ENCODE measurements around the gene MOV10. TPM values are rescaled to one million over a fixed set of nuclear protein-coding genes. Genes with fewer than 3 reads are reported as not detected.

Gene MOV10
- total RNA-seq, 1 donor from 2014 or later, result 47.5 TPM

DNA sequence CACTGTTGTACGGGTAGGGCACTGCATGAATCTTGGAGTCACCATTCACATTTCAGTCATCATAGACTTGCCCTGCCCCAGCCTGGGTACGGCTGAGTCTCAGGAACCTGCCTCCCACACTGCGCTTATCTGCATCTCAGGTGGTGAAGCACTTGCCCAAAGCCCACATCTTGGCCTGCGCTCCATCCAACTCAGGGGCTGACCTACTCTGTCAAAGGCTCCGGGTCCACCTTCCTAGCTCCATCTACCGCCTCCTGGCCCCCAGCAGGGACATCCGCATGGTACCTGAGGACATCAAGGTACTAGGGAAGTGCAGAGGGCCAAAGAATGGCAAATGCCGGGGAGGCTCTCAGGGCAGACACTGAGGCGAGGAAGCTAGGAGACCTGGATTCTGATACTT is 20.8 kb downstream of the MOV10 start:
- no peaks in the 10 kb centered on the region for H3K36me3 ChIP-seq
- H3K27me3 Mint-ChIP-seq (ENCODE audit: insufficient read depth, low read depth), result peaks cover 8% of the 10 kb centered on the region

DNA sequence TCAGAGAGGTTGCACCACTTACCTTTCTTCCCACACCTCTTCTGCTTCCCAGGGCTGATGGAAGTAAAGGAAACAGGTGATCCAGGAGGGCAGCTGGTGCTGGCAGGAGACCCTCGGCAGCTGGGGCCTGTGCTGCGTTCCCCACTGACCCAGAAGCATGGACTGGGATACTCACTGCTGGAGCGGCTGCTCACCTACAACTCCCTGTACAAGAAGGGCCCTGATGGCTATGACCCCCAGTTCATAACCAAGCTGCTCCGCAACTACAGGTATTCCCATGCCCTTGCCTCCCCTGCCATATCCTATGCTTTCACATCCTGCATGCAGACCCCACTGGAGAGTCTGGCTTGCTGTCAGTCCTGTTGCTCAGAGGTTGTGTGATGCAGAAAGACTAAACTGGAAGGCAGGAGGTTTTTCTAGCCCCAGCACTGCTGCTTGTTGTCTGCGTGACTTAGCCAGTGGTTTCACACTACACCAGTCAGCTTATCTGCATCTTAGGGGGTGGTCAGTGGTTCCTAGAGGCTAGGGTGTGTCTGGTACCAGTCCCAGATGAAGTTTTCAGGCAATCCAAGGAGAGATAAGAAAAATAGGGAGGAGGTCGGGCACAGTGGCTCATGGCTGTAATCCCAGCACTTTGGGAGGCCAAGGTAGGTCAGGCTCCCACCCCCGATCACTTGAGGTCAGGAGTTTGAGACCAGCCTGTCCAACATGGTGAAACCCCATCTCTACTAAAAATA is 22.3 kb downstream of the MOV10 start:
- Mint-ChIP-seq H3K4me3 (no peak overlapping the region), H3K9me3 (no peaks in the 10 kb centered on the region), H3K27me3 (ENCODE audit: insufficient read depth, low read depth) (peaks cover 14% of the 10 kb centered on the region), H3K27ac (no peak overlapping the region), H3K36me3 (peaks cover 36% of the 10 kb centered on the region), H3K4me1 (peaks cover 22% of the 10 kb centered on the region)
- Histone ChIP-seq H3K4me1 (no peaks in the 10 kb centered on the region), H4K20me1 (ENCODE audit: low read depth) (peaks cover 9% of the 10 kb centered on the region), H3K4me2 (no peak overlapping the region), H3K9me3 (ENCODE audit: low read depth) (no peaks in the 10 kb centered on the region), H2AFZ (replicated peaks) (no peak overlapping the region), H3K4me3 (no peak overlapping the region), H3K9ac (no peak overlapping the region), H3K36me3 (no peaks in the 10 kb centered on the region), H3K27ac (no peak overlapping the region), H3K27me3 (no peaks in the 10 kb centered on the region), H3K79me2 (ENCODE audit: low read depth) (no peaks in the 10 kb centered on the region), H3F3A (ENCODE audit: low read depth) (no peaks in the 10 kb centered on the region)
- no peak for DNase-seq (ENCODE audit: low spot score)
- TF ChIP-seq, protein P1, sequence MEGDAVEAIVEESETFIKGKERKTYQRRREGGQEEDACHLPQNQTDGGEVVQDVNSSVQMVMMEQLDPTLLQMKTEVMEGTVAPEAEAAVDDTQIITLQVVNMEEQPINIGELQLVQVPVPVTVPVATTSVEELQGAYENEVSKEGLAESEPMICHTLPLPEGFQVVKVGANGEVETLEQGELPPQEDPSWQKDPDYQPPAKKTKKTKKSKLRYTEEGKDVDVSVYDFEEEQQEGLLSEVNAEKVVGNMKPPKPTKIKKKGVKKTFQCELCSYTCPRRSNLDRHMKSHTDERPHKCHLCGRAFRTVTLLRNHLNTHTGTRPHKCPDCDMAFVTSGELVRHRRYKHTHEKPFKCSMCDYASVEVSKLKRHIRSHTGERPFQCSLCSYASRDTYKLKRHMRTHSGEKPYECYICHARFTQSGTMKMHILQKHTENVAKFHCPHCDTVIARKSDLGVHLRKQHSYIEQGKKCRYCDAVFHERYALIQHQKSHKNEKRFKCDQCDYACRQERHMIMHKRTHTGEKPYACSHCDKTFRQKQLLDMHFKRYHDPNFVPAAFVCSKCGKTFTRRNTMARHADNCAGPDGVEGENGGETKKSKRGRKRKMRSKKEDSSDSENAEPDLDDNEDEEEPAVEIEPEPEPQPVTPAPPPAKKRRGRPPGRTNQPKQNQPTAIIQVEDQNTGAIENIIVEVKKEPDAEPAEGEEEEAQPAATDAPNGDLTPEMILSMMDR (IDR thresholded peaks at IDR 0.05), result no peak
- TF ChIP-seq EZH2phosphoT487 (IDR thresholded peaks at IDR 0.05) (no peak), EZH2 (IDR thresholded peaks at IDR 0.05) (no peak)

More for the DNA sequence above, 20.8 kb downstream of the MOV10 start:
- no peak overlapping the region for H3K4me2 ChIP-seq
- no peaks in the 10 kb centered on the region for H3K27me3 ChIP-seq
- no peak overlapping the region for H3K27ac Mint-ChIP-seq
- no peak overlapping the region for H2AFZ ChIP-seq (replicated peaks)
- no peaks in the 10 kb centered on the region for H3K79me2 ChIP-seq (ENCODE audit: low read depth)
- H3K9me3 ChIP-seq (ENCODE audit: low read depth), result no peaks in the 10 kb centered on the region
- peaks cover 10% of the 10 kb centered on the region for H3K4me1 Mint-ChIP-seq
- H3K9me3 Mint-ChIP-seq, result no peaks in the 10 kb centered on the region
- peaks cover 6% of the 10 kb centered on the region for H4K20me1 ChIP-seq (ENCODE audit: low read depth)
- no peak overlapping the region for H3K27ac ChIP-seq
- no peak overlapping the region for H3K4me3 ChIP-seq
- no peak overlapping the region for H3K9ac ChIP-seq
- H3K36me3 Mint-ChIP-seq, result peaks cover 39% of the 10 kb centered on the region
- TF ChIP-seq, protein P1 (IDR thresholded peaks at IDR 0.05), result no peak
- TF ChIP-seq EZH2phosphoT487 (IDR thresholded peaks at IDR 0.05) (no peak), EZH2 (IDR thresholded peaks at IDR 0.05) (no peak)
- H3F3A ChIP-seq (ENCODE audit: low read depth), result no peaks in the 10 kb centered on the region
- no peak overlapping the region for H3K4me3 Mint-ChIP-seq
- no peak for DNase-seq (ENCODE audit: low spot score)
- no peaks in the 10 kb centered on the region for H3K4me1 ChIP-seq

DNA sequence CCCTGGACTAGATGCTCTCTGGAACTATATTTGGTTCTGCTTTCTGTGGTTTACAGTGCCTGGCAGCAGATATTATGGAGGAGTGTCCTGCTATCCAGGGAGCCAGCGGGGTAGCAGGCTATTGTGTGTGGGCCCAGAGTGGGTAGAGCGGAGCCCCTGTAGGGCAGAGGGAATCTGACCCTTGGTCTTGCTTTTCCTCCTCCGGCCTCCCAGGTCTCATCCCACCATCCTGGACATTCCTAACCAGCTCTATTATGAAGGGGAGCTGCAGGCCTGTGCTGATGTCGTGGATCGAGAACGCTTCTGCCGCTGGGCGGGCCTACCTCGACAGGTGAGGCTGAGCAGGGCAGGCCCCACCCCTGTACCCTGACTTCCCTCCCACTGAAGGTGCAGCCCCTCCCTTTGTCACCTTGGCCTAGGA is 23.3 kb downstream of the MOV10 start:
- Histone ChIP-seq H4K20me1 (ENCODE audit: low read depth) (peaks cover 9% of the 10 kb centered on the region), H2AFZ (replicated peaks) (no peak overlapping the region), H3K36me3 (no peaks in the 10 kb centered on the region), H3K4me3 (no peak overlapping the region), H3K79me2 (ENCODE audit: low read depth) (no peaks in the 10 kb centered on the region), H3K9ac (no peak overlapping the region), H3K27me3 (no peaks in the 10 kb centered on the region), H3K27ac (no peak overlapping the region), H3K9me3 (ENCODE audit: low read depth) (no peaks in the 10 kb centered on the region), H3K4me1 (no peaks in the 10 kb centered on the region), H3F3A (ENCODE audit: low read depth) (no peaks in the 10 kb centered on the region), H3K4me2 (no peak overlapping the region)
- Mint-ChIP-seq H3K27me3 (ENCODE audit: insufficient read depth, low read depth) (peaks cover 15% of the 10 kb centered on the region), H3K4me1 (peaks cover 32% of the 10 kb centered on the region), H3K9me3 (no peaks in the 10 kb centered on the region), H3K4me3 (no peak overlapping the region), H3K27ac (no peak overlapping the region), H3K36me3 (peaks cover 32% of the 10 kb centered on the region)
- DNase-seq (ENCODE audit: low spot score), result no peak
- no peak for TF ChIP-seq EZH2 (IDR thresholded peaks at IDR 0.05)
- TF ChIP-seq EZH2phosphoT487 (IDR thresholded peaks at IDR 0.05), result no peak
- TF ChIP-seq, protein P1 (IDR thresholded peaks at IDR 0.05), result no peak
